Central memory CD4-positive, alpha-beta T cell (primary cell): ENCODE measurements around the gene PDLIM1.

Experiments
- DNase-seq: peaks from one replicate; pipeline ENCODE4 v3.0.0; 2022

PDLIM1 gene

GRCh38 chr10:95196046-95196445 is 94.8 kb downstream of the PDLIM1 start:
- no peak for DNase-seq

- DNase-seq, result no peak
These were observed 96.9 kb downstream of the PDLIM1 start, which contains the start of gene ACSM6 for GRCh38 chr10:95193944-95194343. Gene ACSM6, plus strand, starts transcription at chr10:95194238. Its CDS starts 248 bp downstream, at chr10:95194486.

- DNase-seq, result no peak
These were observed 102.2 kb downstream of the PDLIM1 start for GRCh38 chr10:95188593-95188992.

- no peak for DNase-seq
These were observed 103.2 kb downstream of the PDLIM1 start for GRCh38 chr10:95187617-95188016.
